H1 (cell line): ENCODE results near the gene ARHGEF12.

ENCODE experiments used
- EP300 ChIP-seq, 2 experiments: IDR thresholded peaks; 1 replicate in 1 of 2; 2 replicates in 1 of 2; pipeline ENCODE4 v1.6.1; 2011 to 2012; ENCODE audit warnings: low read depth in 2 of 2, low read length in 2 of 2, mild to moderate bottlenecking in 2 of 2, borderline replicate concordance in 1 of 2, inconsistent platforms in 1 of 2, moderate library complexity in 1 of 2
- JUN ChIP-seq: IDR thresholded peaks from 2 replicates; pipeline ENCODE4 v1.6.1; 2011; ENCODE audit warnings: low read depth, mild to moderate bottlenecking, improper control_type of control experiment, low read length
- JUND ChIP-seq: IDR thresholded peaks from 2 replicates; pipeline ENCODE4 v1.6.1; 2011; ENCODE audit warnings: mild to moderate bottlenecking, improper control_type of control experiment, low read length
- POLR2A ChIP-seq, 2 experiments: IDR thresholded peaks; 1 replicate in 1 of 2; 2 replicates in 1 of 2; pipeline ENCODE4 v1.6.1; 2011; ENCODE audit warnings: low read depth in 2 of 2, low read length in 2 of 2, mild to moderate bottlenecking in 2 of 2; ENCODE audit errors: control extremely low read depth in 1 of 2
- SIN3A ChIP-seq, 2 experiments: IDR thresholded peaks in 1 of 2; conservative IDR thresholded peaks in 1 of 2; 2 replicates each; pipeline ENCODE4 v1.6.1; 2011 to 2012; ENCODE audit warnings: low read length in 2 of 2, improper control_type of control experiment in 1 of 2, low read depth in 1 of 2, mild to moderate bottlenecking in 1 of 2
- YY1 ChIP-seq: IDR thresholded peaks from 2 replicates; pipeline ENCODE4 v1.6.1; 2011; ENCODE audit warnings: low read depth, mild to moderate bottlenecking, low read length
- TF ChIP-seq, protein P1 (sequence below): IDR thresholded peaks from 2 replicates; pipeline ENCODE4 v1.6.1; 2012; ENCODE audit warnings: inconsistent platforms
- TF ChIP-seq, protein P2 (sequence below): IDR thresholded peaks from 2 replicates; pipeline ENCODE4 v1.6.1; 2011; ENCODE audit warnings: low read length, improper control_type of control experiment
- TF ChIP-seq, protein P3 (sequence below), 3 experiments: IDR thresholded peaks; 1 replicate in 2 of 3; 2 replicates in 1 of 3; pipeline versions ENCODE4 v1.5.1 to v1.6.1; 2011; ENCODE audit warnings: low read length in 3 of 3, mild to moderate bottlenecking in 3 of 3, inconsistent platforms in 2 of 3, low read depth in 1 of 3, moderate library complexity in 1 of 3; ENCODE audit not compliant: insufficient read depth in 1 of 3; ENCODE audit errors: control extremely low read depth in 1 of 3
- TF ChIP-seq, protein P4 (sequence below): IDR thresholded peaks from 2 replicates; pipeline ENCODE4 v1.6.1; 2012; ENCODE audit warnings: low read length, inconsistent platforms

DNA sequence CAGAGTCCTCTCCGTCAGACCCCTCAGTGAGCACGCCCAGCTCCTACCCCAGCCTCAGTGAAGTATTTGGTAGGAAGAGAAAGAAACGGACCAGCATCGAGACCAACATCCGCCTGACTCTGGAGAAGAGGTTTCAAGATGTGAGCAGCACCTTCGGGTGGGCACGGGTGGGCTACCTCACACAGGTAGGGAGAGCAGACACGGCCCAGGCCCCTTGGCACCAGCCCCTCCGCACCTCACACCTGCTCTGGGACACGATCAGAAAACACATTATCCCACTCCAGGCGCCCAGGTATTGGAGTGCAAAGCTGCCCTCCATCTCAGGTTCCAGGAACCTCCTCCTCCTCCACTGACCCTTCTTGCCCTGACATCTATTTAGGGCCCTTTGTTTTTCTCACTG lies 28.7 kb upstream of the ARHGEF12 start:
- TF ChIP-seq, protein P1, sequence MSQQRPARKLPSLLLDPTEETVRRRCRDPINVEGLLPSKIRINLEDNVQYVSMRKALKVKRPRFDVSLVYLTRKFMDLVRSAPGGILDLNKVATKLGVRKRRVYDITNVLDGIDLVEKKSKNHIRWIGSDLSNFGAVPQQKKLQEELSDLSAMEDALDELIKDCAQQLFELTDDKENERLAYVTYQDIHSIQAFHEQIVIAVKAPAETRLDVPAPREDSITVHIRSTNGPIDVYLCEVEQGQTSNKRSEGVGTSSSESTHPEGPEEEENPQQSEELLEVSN, result no peak
- TF ChIP-seq, protein P2, sequence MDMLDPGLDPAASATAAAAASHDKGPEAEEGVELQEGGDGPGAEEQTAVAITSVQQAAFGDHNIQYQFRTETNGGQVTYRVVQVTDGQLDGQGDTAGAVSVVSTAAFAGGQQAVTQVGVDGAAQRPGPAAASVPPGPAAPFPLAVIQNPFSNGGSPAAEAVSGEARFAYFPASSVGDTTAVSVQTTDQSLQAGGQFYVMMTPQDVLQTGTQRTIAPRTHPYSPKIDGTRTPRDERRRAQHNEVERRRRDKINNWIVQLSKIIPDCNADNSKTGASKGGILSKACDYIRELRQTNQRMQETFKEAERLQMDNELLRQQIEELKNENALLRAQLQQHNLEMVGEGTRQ, result no peak
- TF ChIP-seq EP300 (IDR thresholded peaks at IDR 0.05; ENCODE audit: borderline replicate concordance in 1 of 2, low read depth in 2 of 2, low read length in 2 of 2) (no peak), SIN3A (conservative IDR thresholded peaks at IDR 0.05 in 1 of 2, IDR thresholded peaks at IDR 0.05 in 1 of 2; ENCODE audit: low read depth in 1 of 2, low read length in 2 of 2) (no peak), YY1 (no peak), POLR2A (IDR thresholded peaks at IDR 0.05; ENCODE audit: control extremely low read depth in 1 of 2, low read depth in 2 of 2, low read length in 2 of 2) (no peak), JUND (no peak), JUN (no peak)
- TF ChIP-seq, protein P3, sequence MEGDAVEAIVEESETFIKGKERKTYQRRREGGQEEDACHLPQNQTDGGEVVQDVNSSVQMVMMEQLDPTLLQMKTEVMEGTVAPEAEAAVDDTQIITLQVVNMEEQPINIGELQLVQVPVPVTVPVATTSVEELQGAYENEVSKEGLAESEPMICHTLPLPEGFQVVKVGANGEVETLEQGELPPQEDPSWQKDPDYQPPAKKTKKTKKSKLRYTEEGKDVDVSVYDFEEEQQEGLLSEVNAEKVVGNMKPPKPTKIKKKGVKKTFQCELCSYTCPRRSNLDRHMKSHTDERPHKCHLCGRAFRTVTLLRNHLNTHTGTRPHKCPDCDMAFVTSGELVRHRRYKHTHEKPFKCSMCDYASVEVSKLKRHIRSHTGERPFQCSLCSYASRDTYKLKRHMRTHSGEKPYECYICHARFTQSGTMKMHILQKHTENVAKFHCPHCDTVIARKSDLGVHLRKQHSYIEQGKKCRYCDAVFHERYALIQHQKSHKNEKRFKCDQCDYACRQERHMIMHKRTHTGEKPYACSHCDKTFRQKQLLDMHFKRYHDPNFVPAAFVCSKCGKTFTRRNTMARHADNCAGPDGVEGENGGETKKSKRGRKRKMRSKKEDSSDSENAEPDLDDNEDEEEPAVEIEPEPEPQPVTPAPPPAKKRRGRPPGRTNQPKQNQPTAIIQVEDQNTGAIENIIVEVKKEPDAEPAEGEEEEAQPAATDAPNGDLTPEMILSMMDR (IDR thresholded peaks at IDR 0.05; ENCODE audit: control extremely low read depth in 1 of 3, insufficient read depth in 1 of 3, low read depth in 1 of 3, low read length in 3 of 3), result no peak
- TF ChIP-seq, protein P4, sequence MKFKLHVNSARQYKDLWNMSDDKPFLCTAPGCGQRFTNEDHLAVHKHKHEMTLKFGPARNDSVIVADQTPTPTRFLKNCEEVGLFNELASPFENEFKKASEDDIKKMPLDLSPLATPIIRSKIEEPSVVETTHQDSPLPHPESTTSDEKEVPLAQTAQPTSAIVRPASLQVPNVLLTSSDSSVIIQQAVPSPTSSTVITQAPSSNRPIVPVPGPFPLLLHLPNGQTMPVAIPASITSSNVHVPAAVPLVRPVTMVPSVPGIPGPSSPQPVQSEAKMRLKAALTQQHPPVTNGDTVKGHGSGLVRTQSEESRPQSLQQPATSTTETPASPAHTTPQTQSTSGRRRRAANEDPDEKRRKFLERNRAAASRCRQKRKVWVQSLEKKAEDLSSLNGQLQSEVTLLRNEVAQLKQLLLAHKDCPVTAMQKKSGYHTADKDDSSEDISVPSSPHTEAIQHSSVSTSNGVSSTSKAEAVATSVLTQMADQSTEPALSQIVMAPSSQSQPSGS, result no peak
